ENCODE results near the gene FAR2.
A peak's percentile ranks its signal among the peaks of the same experiment; 100 is the strongest.

FAR2 gene

DNA sequence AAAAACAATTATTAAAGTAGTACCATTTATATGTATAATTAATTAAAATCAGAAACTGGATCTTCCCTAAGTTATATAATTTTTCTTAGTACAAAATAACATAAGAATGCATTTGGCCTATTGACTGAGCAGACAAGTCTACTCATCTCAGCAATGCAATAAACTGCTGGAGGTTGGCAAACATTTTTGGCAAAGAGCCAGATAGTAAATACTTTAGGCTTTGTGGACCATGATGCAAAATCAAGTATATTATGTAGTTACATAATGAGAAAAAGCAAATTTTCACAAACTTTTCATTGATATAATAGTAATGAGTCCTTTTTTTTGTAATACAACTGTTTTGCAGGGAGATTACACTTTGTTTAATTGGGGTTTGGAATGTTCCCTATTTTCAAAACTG lies 201.0 kb downstream of the FAR2 start (continued):
- TF ChIP-seq, protein P1, sequence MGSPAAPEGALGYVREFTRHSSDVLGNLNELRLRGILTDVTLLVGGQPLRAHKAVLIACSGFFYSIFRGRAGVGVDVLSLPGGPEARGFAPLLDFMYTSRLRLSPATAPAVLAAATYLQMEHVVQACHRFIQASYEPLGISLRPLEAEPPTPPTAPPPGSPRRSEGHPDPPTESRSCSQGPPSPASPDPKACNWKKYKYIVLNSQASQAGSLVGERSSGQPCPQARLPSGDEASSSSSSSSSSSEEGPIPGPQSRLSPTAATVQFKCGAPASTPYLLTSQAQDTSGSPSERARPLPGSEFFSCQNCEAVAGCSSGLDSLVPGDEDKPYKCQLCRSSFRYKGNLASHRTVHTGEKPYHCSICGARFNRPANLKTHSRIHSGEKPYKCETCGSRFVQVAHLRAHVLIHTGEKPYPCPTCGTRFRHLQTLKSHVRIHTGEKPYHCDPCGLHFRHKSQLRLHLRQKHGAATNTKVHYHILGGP (tag by site-specific recombination; IDR thresholded peaks at IDR 0.05) = peak; percentile 15; the same call in 1 of the 2 replicates

DNA sequence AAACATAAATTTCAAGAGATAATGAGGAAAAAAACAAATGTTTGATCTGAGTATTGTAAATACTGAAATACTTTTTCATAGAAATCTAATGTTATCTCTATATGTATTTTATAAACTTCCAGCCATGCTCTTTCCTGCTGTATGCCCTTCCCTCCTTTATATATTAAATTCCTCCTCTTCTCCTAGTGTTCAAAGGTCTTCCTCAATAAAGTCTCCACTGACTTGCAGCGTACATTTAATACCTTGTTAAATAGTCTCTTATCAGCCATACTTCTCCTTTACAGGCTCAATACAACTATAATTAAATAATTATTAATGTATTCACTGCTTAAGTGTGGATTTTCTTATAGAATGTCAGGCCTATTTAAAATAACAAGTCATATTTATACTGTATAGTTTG lies 205.9 kb downstream of the FAR2 start:
- H3K36me3 ChIP-seq (ENCODE audit: control insufficient read depth in 2 of 2, insufficient read depth in 1 of 2, low read length in 2 of 2) = peaks cover 21 to 27% of the 10 kb centered on the region in 2 experiments
- TF ChIP-seq ZNF529 (tag by site-specific recombination; IDR thresholded peaks at IDR 0.05; ENCODE audit: insufficient replicate concordance) = no peak
- TF ChIP-seq, protein P2, sequence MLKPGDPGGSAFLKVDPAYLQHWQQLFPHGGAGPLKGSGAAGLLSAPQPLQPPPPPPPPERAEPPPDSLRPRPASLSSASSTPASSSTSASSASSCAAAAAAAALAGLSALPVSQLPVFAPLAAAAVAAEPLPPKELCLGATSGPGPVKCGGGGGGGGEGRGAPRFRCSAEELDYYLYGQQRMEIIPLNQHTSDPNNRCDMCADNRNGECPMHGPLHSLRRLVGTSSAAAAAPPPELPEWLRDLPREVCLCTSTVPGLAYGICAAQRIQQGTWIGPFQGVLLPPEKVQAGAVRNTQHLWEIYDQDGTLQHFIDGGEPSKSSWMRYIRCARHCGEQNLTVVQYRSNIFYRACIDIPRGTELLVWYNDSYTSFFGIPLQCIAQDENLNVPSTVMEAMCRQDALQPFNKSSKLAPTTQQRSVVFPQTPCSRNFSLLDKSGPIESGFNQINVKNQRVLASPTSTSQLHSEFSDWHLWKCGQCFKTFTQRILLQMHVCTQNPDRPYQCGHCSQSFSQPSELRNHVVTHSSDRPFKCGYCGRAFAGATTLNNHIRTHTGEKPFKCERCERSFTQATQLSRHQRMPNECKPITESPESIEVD (tag by site-specific recombination; IDR thresholded peaks at IDR 0.05) = no peak
- TF ChIP-seq ZNF670 (tag by site-specific recombination; IDR thresholded peaks at IDR 0.05; ENCODE audit: low read depth) = no peak
- TF ChIP-seq ZNF560 (tag by site-specific recombination; IDR thresholded peaks at IDR 0.05; ENCODE audit: borderline replicate concordance) = no peak
- no peak for TF ChIP-seq RBAK (tag by site-specific recombination; IDR thresholded peaks at IDR 0.05)
- no peak for TF ChIP-seq ZNF211 (tag by site-specific recombination; IDR thresholded peaks at IDR 0.05; ENCODE audit: low read depth)
- no peak for TF ChIP-seq ZNF585B (tag by site-specific recombination; IDR thresholded peaks at IDR 0.05)
- no peak for TF ChIP-seq ZNF664 (tag by site-specific recombination; IDR thresholded peaks at IDR 0.05)
- TF ChIP-seq KLF1 (tag by site-specific recombination; IDR thresholded peaks at IDR 0.05) = no peak
- no peak for TF ChIP-seq ZNF266 (tag by site-specific recombination; IDR thresholded peaks at IDR 0.05; ENCODE audit: low read depth)
- TF ChIP-seq ZNF830 (tag by site-specific recombination; IDR thresholded peaks at IDR 0.05; ENCODE audit: low read depth) = no peak
- TF ChIP-seq, protein P3, sequence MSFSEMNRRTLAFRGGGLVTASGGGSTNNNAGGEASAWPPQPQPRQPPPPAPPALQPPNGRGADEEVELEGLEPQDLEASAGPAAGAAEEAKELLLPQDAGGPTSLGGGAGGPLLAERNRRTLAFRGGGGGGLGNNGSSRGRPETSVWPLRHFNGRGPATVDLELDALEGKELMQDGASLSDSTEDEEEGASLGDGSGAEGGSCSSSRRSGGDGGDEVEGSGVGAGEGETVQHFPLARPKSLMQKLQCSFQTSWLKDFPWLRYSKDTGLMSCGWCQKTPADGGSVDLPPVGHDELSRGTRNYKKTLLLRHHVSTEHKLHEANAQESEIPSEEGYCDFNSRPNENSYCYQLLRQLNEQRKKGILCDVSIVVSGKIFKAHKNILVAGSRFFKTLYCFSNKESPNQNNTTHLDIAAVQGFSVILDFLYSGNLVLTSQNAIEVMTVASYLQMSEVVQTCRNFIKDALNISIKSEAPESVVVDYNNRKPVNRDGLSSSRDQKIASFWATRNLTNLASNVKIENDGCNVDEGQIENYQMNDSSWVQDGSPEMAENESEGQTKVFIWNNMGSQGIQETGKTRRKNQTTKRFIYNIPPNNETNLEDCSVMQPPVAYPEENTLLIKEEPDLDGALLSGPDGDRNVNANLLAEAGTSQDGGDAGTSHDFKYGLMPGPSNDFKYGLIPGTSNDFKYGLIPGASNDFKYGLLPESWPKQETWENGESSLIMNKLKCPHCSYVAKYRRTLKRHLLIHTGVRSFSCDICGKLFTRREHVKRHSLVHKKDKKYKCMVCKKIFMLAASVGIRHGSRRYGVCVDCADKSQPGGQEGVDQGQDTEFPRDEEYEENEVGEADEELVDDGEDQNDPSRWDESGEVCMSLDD (tag by site-specific recombination; IDR thresholded peaks at IDR 0.05) = no peak
- no peak for TF ChIP-seq ZIC2 (tag by site-specific recombination; IDR thresholded peaks at IDR 0.05)
- TF ChIP-seq, protein P4, sequence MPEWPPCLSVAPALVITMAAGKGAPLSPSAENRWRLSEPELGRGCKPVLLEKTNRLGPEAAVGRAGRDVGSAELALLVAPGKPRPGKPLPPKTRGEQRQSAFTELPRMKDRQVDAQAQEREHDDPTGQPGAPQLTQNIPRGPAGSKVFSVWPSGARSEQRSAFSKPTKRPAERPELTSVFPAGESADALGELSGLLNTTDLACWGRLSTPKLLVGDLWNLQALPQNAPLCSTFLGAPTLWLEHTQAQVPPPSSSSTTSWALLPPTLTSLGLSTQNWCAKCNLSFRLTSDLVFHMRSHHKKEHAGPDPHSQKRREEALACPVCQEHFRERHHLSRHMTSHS (tag by site-specific recombination; IDR thresholded peaks at IDR 0.05) = no peak
- TF ChIP-seq, protein P5, sequence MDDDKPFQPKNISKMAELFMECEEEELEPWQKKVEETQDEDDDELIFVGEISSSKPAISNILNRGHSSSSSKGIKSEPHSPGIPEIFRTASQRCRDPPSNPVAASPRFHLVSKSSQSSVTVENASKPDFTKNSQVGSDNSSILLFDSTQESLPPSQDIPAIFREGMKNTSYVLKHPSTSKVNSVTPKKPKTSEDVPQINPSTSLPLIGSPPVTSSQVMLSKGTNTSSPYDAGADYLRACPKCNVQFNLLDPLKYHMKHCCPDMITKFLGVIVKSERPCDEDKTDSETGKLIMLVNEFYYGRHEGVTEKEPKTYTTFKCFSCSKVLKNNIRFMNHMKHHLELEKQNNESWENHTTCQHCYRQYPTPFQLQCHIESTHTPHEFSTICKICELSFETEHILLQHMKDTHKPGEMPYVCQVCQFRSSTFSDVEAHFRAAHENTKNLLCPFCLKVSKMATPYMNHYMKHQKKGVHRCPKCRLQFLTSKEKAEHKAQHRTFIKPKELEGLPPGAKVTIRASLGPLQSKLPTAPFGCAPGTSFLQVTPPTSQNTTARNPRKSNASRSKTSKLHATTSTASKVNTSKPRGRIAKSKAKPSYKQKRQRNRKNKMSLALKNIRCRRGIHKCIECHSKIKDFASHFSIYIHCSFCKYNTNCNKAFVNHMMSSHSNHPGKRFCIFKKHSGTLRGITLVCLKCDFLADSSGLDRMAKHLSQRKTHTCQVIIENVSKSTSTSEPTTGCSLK (tag by site-specific recombination; IDR thresholded peaks at IDR 0.05) = no peak
- no peak for TF ChIP-seq ZNF521 (tag by site-specific recombination; IDR thresholded peaks at IDR 0.05)
- TF ChIP-seq ZNF530 (tag by site-specific recombination; IDR thresholded peaks at IDR 0.05; ENCODE audit: low read depth) = no peak
- TF ChIP-seq, protein P6, sequence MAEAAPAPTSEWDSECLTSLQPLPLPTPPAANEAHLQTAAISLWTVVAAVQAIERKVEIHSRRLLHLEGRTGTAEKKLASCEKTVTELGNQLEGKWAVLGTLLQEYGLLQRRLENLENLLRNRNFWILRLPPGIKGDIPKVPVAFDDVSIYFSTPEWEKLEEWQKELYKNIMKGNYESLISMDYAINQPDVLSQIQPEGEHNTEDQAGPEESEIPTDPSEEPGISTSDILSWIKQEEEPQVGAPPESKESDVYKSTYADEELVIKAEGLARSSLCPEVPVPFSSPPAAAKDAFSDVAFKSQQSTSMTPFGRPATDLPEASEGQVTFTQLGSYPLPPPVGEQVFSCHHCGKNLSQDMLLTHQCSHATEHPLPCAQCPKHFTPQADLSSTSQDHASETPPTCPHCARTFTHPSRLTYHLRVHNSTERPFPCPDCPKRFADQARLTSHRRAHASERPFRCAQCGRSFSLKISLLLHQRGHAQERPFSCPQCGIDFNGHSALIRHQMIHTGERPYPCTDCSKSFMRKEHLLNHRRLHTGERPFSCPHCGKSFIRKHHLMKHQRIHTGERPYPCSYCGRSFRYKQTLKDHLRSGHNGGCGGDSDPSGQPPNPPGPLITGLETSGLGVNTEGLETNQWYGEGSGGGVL (tag by site-specific recombination; IDR thresholded peaks at IDR 0.05) = no peak
- TF ChIP-seq SALL2 (tag by site-specific recombination; IDR thresholded peaks at IDR 0.05; ENCODE audit: borderline replicate concordance) = no peak
- no peak for TF ChIP-seq SP3 (tag by site-specific recombination; IDR thresholded peaks at IDR 0.05)
- CTCF ChIA-PET = no interaction called here
- no peak overlapping the region for H3K27ac ChIP-seq (ENCODE audit: extremely low read depth, low read depth, low read length)
- POLR2A ChIA-PET = no interaction called here
- 0 out of 2 replicates have a peak, but pooled peaks cover 3% of the 10 kb centered on the region for H3K4me1 ChIP-seq (ENCODE audit: control insufficient read depth, insufficient read depth, low read length)
- no peaks in the 10 kb centered on the region for H3K9me3 ChIP-seq (ENCODE audit: control insufficient read depth, insufficient read depth, low read depth, low read length)
- no peak overlapping the region for H3K4me3 ChIP-seq (ENCODE audit: low read depth, low read length)
